GM23338 (cell line): ENCODE data around the gene UPK2. TPM values are rescaled to one million over a fixed set of nuclear protein-coding genes. Genes with fewer than 3 reads are reported as not detected.

ENCODE experiments used
- ATAC-seq: fragments of 200-7000 bp; cut with Tn5 transposase; 3 replicates; pipeline ENCODE4 v1.9.1; 2020
- DNase-seq: peaks from one replicate; pipeline ENCODE4 v3.0.0-alpha.2; 2015; ENCODE audit warnings: low spot score
- H2AFZ ChIP-seq: fragments of 200-600 bp; sonication (generic); 2 replicates; pipeline ENCODE4 v1.8.0; 2016; ENCODE audit warnings: antibody characterized with exemption, mild to moderate bottlenecking, moderate library complexity
- H3F3A ChIP-seq: fragments of 200-600 bp; sonication (generic); replicated peaks from 2 replicates; pipeline ENCODE4 v1.8.0; 2017; ENCODE audit warnings: antibody characterized with exemption, mixed run types, low read depth
- H3K27ac ChIP-seq: fragments of 200-600 bp; sonication (generic); 2 replicates; pipeline ENCODE4 v1.6.1; 2016; ENCODE audit warnings: low read depth
- H3K27me3 ChIP-seq: fragments of 200-600 bp; sonication (generic); 2 replicates; pipeline ENCODE4 v1.8.0; 2016; ENCODE audit warnings: mild to moderate bottlenecking, mixed run types, moderate library complexity; ENCODE audit not compliant: insufficient read depth
- H3K36me3 ChIP-seq: fragments of 200-600 bp; sonication (generic); 2 replicates; pipeline ENCODE4 v1.8.0; 2016; ENCODE audit warnings: mild to moderate bottlenecking; ENCODE audit not compliant: insufficient read depth
- H3K4me1 ChIP-seq: fragments of 200-600 bp; sonication (generic); 2 replicates; pipeline ENCODE4 v1.8.0; 2016; ENCODE audit warnings: mild to moderate bottlenecking, moderate library complexity; ENCODE audit not compliant: insufficient read depth
- H3K4me2 ChIP-seq: fragments of 200-600 bp; sonication (generic); 2 replicates; pipeline ENCODE4 v1.7.1; 2017; ENCODE audit warnings: mixed run types
- H3K4me3 ChIP-seq: fragments of 200-600 bp; sonication (generic); 2 replicates; pipeline ENCODE4 v1.6.1; 2016; ENCODE audit warnings: mixed run types
- H3K79me2 ChIP-seq: fragments of 200-600 bp; sonication (generic); replicated peaks from 2 replicates; pipeline ENCODE4 v1.8.0; 2017; ENCODE audit warnings: mild to moderate bottlenecking; ENCODE audit not compliant: insufficient read depth
- H3K9me2 ChIP-seq: fragments of 200-600 bp; sonication (generic); 2 replicates; pipeline ENCODE4 v1.8.0; 2017; ENCODE audit not compliant: insufficient read depth
- H4K20me1 ChIP-seq: fragments of 200-600 bp; sonication (generic); replicated peaks from 2 replicates; pipeline ENCODE4 v1.8.0; 2017; ENCODE audit warnings: mild to moderate bottlenecking; ENCODE audit not compliant: insufficient read depth
- H3K27ac Mint-ChIP-seq: 2 replicates; pipeline ENCODE4 v1.8.0; 2020; ENCODE audit warnings: inconsistent platforms, mild to moderate bottlenecking, moderate library complexity, mixed read lengths
- H3K27me3 Mint-ChIP-seq: 3 replicates; pipeline ENCODE4 v1.8.0; 2022; ENCODE audit warnings: low read depth, mild to moderate bottlenecking, moderate library complexity, mixed read lengths, inconsistent platforms; ENCODE audit not compliant: insufficient read depth, poor library complexity
- H3K36me3 Mint-ChIP-seq: 3 replicates; pipeline ENCODE4 v1.8.0; 2021; ENCODE audit warnings: low read depth, mild to moderate bottlenecking, inconsistent platforms, moderate library complexity, mixed read lengths
- H3K4me1 Mint-ChIP-seq: 3 replicates; pipeline ENCODE4 v1.8.0; 2020; ENCODE audit warnings: mild to moderate bottlenecking, inconsistent platforms, mixed read lengths
- H3K4me3 Mint-ChIP-seq: 3 replicates; pipeline ENCODE4 v1.8.0; 2021; ENCODE audit warnings: moderate library complexity, mild to moderate bottlenecking, inconsistent platforms, mixed read lengths
- H3K9me3 Mint-ChIP-seq: 3 replicates; pipeline ENCODE4 v1.8.0; 2020; ENCODE audit warnings: moderate library complexity, mild to moderate bottlenecking, inconsistent platforms, mixed read lengths
- CREB1 ChIP-seq: fragments of 250-450 bp; sonication (Bioruptor Pico); IDR thresholded peaks from 2 replicates; pipeline ENCODE4 v1.5.0; 2020; ENCODE audit warnings: low read depth, mild to moderate bottlenecking, moderate library complexity
- CTCF ChIP-seq, 2 experiments: fragments of 200-600 bp in 1 of 2; sonication (generic) in 1 of 2; conservative IDR thresholded peaks; 2 replicates each; pipeline versions ENCODE4 v1.5.1 to v1.6.1; 2016 to 2017; ENCODE audit warnings: antibody characterized with exemption in 2 of 2, low read depth in 2 of 2, mild to moderate bottlenecking in 2 of 2, moderate library complexity in 1 of 2
- ETS1 ChIP-seq: IDR thresholded peaks from 2 replicates; pipeline ENCODE4 v1.6.1; 2016; ENCODE audit warnings: antibody characterized with exemption
- EZH2 ChIP-seq: fragments of 200-600 bp; sonication (generic); IDR thresholded peaks from one replicate; pipeline ENCODE4 v1.8.0; 2017; ENCODE audit warnings: antibody characterized with exemption, mild to moderate bottlenecking, low read depth; ENCODE audit not compliant: unreplicated experiment
- EZH2phosphoT487 ChIP-seq: fragments of 200-600 bp; sonication (generic); IDR thresholded peaks from one replicate; pipeline ENCODE4 v1.8.1; 2018; ENCODE audit warnings: antibody characterized with exemption; ENCODE audit not compliant: unreplicated experiment
- JUNB ChIP-seq: IDR thresholded peaks from one replicate; pipeline ENCODE4 v1.6.1; 2016; ENCODE audit warnings: antibody characterized with exemption; ENCODE audit not compliant: unreplicated experiment
- NANOG ChIP-seq: IDR thresholded peaks from 2 replicates; pipeline ENCODE4 v1.6.1; 2016; ENCODE audit warnings: antibody characterized with exemption, borderline replicate concordance
- POLR2AphosphoS5 ChIP-seq: IDR thresholded peaks from 2 replicates; pipeline ENCODE4 v1.6.1; 2016; ENCODE audit warnings: antibody characterized with exemption, low read depth
- REST ChIP-seq: IDR thresholded peaks from one replicate; pipeline ENCODE4 v1.6.1; 2018; ENCODE audit warnings: antibody characterized with exemption; ENCODE audit not compliant: unreplicated experiment
- STAT1 ChIP-seq: IDR thresholded peaks from one replicate; pipeline ENCODE4 v1.6.1; 2016; ENCODE audit warnings: antibody characterized with exemption; ENCODE audit not compliant: unreplicated experiment
- ZNF114 ChIP-seq: fragments of 250-450 bp; sonication (Bioruptor Pico); IDR thresholded peaks from 2 replicates; pipeline ENCODE4 v1.5.0; 2020; ENCODE audit warnings: mild to moderate bottlenecking, moderate library complexity
- ZNF331 ChIP-seq: fragments of 250-450 bp; sonication (Bioruptor Pico); IDR thresholded peaks from 2 replicates; pipeline ENCODE4 v1.5.0; 2020; ENCODE audit warnings: low read depth, mild to moderate bottlenecking, moderate library complexity
- polyA plus RNA-seq: library from polyadenylated mRNA; unstranded; fragments of >200 nt; fragmentation: Nextera tagmentation; extraction: Ambion mirVana; gene quantifications from 2 replicates; pipeline ENCODE4 v1.2.1, GENCODE V29; 2016
- total RNA-seq: library from RNA; depleted of rRNA; stranded (reverse); fragments of >200 nt; shearing (Covaris generic); gene quantifications from 2 replicates; pipeline ENCODE4 v1.2.3, GENCODE V29; 2014
- TF ChIP-seq, protein P1 (sequence below): fragments of 250-450 bp; sonication (Bioruptor Pico); IDR thresholded peaks from 2 replicates; pipeline ENCODE4 v1.5.0; 2020; ENCODE audit warnings: mild to moderate bottlenecking, moderate library complexity

The UPK2 gene
- total and polyA plus RNA-seq, 2 experiments from 2014 or later: 0.74 TPM; not detected in 1

GRCh38 chr11:118927554-118928100 is 28.5 kb upstream of the UPK2 start:
- Mint-ChIP-seq H3K27ac (peak overlapping the region; percentile 97; the same call in 1 of the 2 replicates), H3K4me3 (peak overlapping the region; percentile 94), H3K36me3 (peaks cover 8% of the 10 kb centered on the region), H3K9me3 (no peaks in the 10 kb centered on the region), H3K27me3 (peaks cover 26% of the 10 kb centered on the region), H3K4me1 (peaks cover 53% of the 10 kb centered on the region)
- peaks cover 28% of the 10 kb centered on the region for H3K79me2 ChIP-seq
- H3K9me2 ChIP-seq: no peaks in the 10 kb centered on the region
- ATAC-seq: no peak
- peaks cover 3% of the 10 kb centered on the region; the same call in 1 of the 2 replicates for H3F3A ChIP-seq
- no peaks in the 10 kb centered on the region for H3K36me3 ChIP-seq
- peak overlapping the region; percentile 97 for H3K4me2 ChIP-seq
- H3K27ac ChIP-seq: no peak overlapping the region
- TF ChIP-seq REST: no peak
- TF ChIP-seq POLR2AphosphoS5: no peak
- TF ChIP-seq, protein P1, sequence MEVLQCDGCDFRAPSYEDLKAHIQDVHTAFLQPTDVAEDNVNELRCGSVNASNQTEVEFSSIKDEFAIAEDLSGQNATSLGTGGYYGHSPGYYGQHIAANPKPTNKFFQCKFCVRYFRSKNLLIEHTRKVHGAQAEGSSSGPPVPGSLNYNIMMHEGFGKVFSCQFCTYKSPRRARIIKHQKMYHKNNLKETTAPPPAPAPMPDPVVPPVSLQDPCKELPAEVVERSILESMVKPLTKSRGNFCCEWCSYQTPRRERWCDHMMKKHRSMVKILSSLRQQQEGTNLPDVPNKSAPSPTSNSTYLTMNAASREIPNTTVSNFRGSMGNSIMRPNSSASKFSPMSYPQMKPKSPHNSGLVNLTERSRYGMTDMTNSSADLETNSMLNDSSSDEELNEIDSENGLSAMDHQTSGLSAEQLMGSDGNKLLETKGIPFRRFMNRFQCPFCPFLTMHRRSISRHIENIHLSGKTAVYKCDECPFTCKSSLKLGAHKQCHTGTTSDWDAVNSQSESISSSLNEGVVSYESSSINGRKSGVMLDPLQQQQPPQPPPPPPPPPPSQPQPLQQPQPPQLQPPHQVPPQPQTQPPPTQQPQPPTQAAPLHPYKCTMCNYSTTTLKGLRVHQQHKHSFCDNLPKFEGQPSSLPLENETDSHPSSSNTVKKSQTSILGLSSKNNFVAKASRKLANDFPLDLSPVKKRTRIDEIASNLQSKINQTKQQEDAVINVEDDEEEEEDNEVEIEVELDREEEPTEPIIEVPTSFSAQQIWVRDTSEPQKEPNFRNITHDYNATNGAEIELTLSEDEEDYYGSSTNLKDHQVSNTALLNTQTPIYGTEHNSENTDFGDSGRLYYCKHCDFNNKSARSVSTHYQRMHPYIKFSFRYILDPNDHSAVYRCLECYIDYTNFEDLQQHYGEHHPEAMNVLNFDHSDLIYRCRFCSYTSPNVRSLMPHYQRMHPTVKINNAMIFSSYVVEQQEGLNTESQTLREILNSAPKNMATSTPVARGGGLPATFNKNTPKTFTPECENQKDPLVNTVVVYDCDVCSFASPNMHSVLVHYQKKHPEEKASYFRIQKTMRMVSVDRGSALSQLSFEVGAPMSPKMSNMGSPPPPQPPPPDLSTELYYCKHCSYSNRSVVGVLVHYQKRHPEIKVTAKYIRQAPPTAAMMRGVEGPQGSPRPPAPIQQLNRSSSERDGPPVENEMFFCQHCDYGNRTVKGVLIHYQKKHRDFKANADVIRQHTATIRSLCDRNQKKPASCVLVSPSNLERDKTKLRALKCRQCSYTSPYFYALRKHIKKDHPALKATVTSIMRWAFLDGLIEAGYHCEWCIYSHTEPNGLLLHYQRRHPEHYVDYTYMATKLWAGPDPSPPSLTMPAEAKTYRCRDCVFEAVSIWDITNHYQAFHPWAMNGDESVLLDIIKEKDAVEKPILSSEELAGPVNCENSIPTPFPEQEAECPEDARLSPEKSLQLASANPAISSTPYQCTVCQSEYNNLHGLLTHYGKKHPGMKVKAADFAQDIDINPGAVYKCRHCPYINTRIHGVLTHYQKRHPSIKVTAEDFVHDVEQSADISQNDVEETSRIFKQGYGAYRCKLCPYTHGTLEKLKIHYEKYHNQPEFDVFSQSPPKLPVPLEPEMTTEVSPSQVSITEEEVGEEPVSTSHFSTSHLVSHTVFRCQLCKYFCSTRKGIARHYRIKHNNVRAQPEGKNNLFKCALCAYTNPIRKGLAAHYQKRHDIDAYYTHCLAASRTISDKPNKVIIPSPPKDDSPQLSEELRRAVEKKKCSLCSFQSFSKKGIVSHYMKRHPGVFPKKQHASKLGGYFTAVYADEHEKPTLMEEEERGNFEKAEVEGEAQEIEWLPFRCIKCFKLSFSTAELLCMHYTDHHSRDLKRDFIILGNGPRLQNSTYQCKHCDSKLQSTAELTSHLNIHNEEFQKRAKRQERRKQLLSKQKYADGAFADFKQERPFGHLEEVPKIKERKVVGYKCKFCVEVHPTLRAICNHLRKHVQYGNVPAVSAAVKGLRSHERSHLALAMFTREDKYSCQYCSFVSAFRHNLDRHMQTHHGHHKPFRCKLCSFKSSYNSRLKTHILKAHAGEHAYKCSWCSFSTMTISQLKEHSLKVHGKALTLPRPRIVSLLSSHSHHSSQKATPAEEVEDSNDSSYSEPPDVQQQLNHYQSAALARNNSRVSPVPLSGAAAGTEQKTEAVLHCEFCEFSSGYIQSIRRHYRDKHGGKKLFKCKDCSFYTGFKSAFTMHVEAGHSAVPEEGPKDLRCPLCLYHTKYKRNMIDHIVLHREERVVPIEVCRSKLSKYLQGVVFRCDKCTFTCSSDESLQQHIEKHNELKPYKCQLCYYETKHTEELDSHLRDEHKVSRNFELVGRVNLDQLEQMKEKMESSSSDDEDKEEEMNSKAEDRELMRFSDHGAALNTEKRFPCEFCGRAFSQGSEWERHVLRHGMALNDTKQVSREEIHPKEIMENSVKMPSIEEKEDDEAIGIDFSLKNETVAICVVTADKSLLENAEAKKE (CRISPR knock-in tag): no peak
- TF ChIP-seq ZNF114: no peak
- no peak for TF ChIP-seq CTCF (conservative IDR thresholded peaks at IDR 0.05; ENCODE audit: low read depth in 2 of 2)
- TF ChIP-seq EZH2phosphoT487: no peak
- no peak for TF ChIP-seq EZH2
- no peak for TF ChIP-seq STAT1
- TF ChIP-seq ZNF331 (CRISPR knock-in tag): no peak
- TF ChIP-seq ETS1: no peak
- TF ChIP-seq NANOG: no peak
- no peak for TF ChIP-seq CREB1 (CRISPR knock-in tag)
- TF ChIP-seq JUNB: no peak
- no peak for DNase-seq
- H4K20me1 ChIP-seq: peaks cover 16% of the 10 kb centered on the region
- peaks cover 13% of the 10 kb centered on the region for H3K27me3 ChIP-seq
- H2AFZ ChIP-seq: peak overlapping the region; percentile 96
- H3K4me3 ChIP-seq: peak overlapping the region; percentile 99
- H3K4me1 ChIP-seq: peaks cover 46% of the 10 kb centered on the region
